Activated naive CD4-positive, alpha-beta T cell treated with anti-CD3 and anti-CD28 coated beads, Interleukin-2, amount 10 ng/mL, durations not matched to agents 7 days and 5 days (primary cell): ENCODE results near the gene PROSER3.

Experiments used
- CTCF ChIA-PET: fragments of 350-600 bp; sonication (Branson Sonifier 250); formaldehyde crosslinking; loops from one replicate; lab custom pipeline; 2021; ENCODE audit warnings: antibody characterized with exemption; lab: Charles Lee
- DNase-seq: peaks from one replicate; pipeline ENCODE4 v3.0.0-alpha.2; 2020
- H3K27ac Mint-ChIP-seq: one replicate; pipeline ENCODE4 v1.8.0; 2021; ENCODE audit warnings: mild to moderate bottlenecking, moderate library complexity, mixed read lengths
- H3K27me3 Mint-ChIP-seq: one replicate; pipeline ENCODE4 v1.8.0; 2021; ENCODE audit warnings: mild to moderate bottlenecking, mixed read lengths
- H3K36me3 Mint-ChIP-seq: one replicate; pipeline ENCODE4 v1.8.0; 2021; ENCODE audit warnings: mixed read lengths
- H3K4me1 Mint-ChIP-seq: one replicate; pipeline ENCODE4 v1.8.0; 2021; ENCODE audit warnings: mixed read lengths
- H3K4me3 Mint-ChIP-seq: one replicate; pipeline ENCODE4 v1.8.0; 2021; ENCODE audit warnings: mild to moderate bottlenecking, moderate library complexity, mixed read lengths
- H3K9me3 Mint-ChIP-seq: one replicate; pipeline ENCODE4 v1.8.0; 2021; ENCODE audit warnings: mixed read lengths

The PROSER3 gene

GRCh38 chr19:35727956-35728706 lies 29.8 kb upstream of the PROSER3 start:
- no peaks in the 10 kb centered on the region for H3K4me1 Mint-ChIP-seq
- no peaks in the 10 kb centered on the region for H3K27me3 Mint-ChIP-seq
- no peak for DNase-seq
- no peak overlapping the region for H3K27ac Mint-ChIP-seq
- peaks cover 61% of the 10 kb centered on the region for H3K36me3 Mint-ChIP-seq
- H3K9me3 Mint-ChIP-seq, result no peaks in the 10 kb centered on the region
- CTCF ChIA-PET, result no interaction called here
- H3K4me3 Mint-ChIP-seq, result no peak overlapping the region

DNA sequence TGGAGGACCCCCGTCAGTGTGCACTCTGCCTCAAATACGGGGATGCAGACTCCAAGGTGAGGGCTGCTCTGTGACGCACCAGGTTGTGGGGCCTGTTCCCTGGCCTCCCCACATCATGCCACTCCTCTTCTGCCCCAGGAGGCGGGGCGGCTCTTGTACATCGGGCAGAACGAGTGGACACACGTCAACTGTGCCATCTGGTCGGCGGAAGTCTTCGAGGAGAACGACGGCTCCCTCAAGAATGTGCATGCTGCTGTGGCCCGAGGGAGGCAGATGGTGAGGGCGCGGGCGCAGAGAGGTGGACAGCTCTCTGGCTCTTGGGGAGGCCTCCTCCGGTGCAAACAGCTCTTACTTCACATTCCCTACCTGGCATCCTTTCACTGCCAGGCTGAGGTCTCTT lies 29.0 kb upstream of the PROSER3 start:
- CTCF ChIA-PET, result no interaction called here
- DNase-seq, result no peak
- no peaks in the 10 kb centered on the region for H3K27me3 Mint-ChIP-seq
- no peak overlapping the region for H3K4me3 Mint-ChIP-seq
- peaks cover 62% of the 10 kb centered on the region for H3K36me3 Mint-ChIP-seq
- H3K9me3 Mint-ChIP-seq, result no peaks in the 10 kb centered on the region
- no peak overlapping the region for H3K27ac Mint-ChIP-seq
- no peaks in the 10 kb centered on the region for H3K4me1 Mint-ChIP-seq

- Mint-ChIP-seq H3K27ac (no peak overlapping the region), H3K36me3 (peaks cover 65% of the 10 kb centered on the region)
These were observed 28.2 kb upstream of the PROSER3 start for GRCh38 chr19:35729763-35730162.

GRCh38 chr19:35730326-35730725 lies 27.6 kb upstream of the PROSER3 start:
- CTCF ChIA-PET, result no interaction called here
- H3K4me1 Mint-ChIP-seq, result no peaks in the 10 kb centered on the region
- no peaks in the 10 kb centered on the region for H3K27me3 Mint-ChIP-seq
- DNase-seq, result no peak
- no peak overlapping the region for H3K4me3 Mint-ChIP-seq
- no peaks in the 10 kb centered on the region for H3K9me3 Mint-ChIP-seq
- H3K27ac Mint-ChIP-seq, result peak overlapping the region; percentile 77
- peaks cover 63% of the 10 kb centered on the region for H3K36me3 Mint-ChIP-seq

More at GRCh38 chr19:35729763-35730162, 28.2 kb upstream of the PROSER3 start:
- Mint-ChIP-seq H3K4me3 (no peak overlapping the region), H3K27me3 (no peaks in the 10 kb centered on the region), H3K9me3 (no peaks in the 10 kb centered on the region), H3K4me1 (no peaks in the 10 kb centered on the region)
- CTCF ChIA-PET, result no interaction called here
- DNase-seq, result no peak

- no peak overlapping the region for H3K4me3 Mint-ChIP-seq
- no peaks in the 10 kb centered on the region for H3K27me3 Mint-ChIP-seq
- H3K27ac Mint-ChIP-seq, result no peak overlapping the region
- peaks cover 60% of the 10 kb centered on the region for H3K36me3 Mint-ChIP-seq
- H3K9me3 Mint-ChIP-seq, result no peaks in the 10 kb centered on the region
- H3K4me1 Mint-ChIP-seq, result peaks cover 3% of the 10 kb centered on the region
- no peak for DNase-seq
- CTCF ChIA-PET, result no interaction called here
These were observed 26.6 kb upstream of the PROSER3 start for GRCh38 chr19:35731353-35731752.

DNA sequence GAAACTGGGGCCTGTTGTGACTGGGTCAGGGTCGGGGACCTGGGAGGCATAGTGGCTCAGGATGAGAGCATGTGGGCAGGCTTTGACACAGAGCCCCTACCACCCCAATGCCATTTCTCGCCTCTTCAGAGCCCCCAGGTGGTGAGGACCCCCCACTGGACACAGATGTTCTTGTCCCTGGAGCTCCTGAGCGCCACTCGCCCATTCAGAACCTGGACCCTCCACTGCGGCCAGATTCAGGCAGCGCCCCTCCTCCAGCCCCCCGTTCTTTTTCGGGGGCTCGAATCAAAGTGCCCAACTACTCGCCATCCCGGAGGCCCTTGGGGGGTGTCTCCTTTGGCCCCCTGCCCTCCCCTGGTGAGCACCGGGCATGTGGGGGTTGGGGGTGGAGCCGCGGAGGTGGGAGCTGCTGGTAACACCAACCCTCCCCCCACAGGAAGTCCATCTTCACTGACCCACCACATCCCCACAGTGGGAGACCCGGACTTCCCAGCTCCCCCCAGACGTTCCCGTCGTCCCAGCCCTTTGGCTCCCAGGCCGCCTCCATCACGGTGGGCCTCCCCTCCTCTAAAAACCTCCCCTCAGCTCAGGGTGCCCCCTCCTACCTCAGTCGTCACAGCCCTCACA lies 26.1 kb upstream of the PROSER3 start:
- Mint-ChIP-seq H3K27ac (no peak overlapping the region), H3K4me3 (no peak overlapping the region), H3K4me1 (peaks cover 9% of the 10 kb centered on the region), H3K9me3 (no peaks in the 10 kb centered on the region), H3K36me3 (peaks cover 60% of the 10 kb centered on the region), H3K27me3 (no peaks in the 10 kb centered on the region)
- CTCF ChIA-PET, result no interaction called here
- no peak for DNase-seq

- CTCF ChIA-PET, result no interaction called here
- Mint-ChIP-seq H3K4me1 (peaks cover 16% of the 10 kb centered on the region), H3K9me3 (no peaks in the 10 kb centered on the region), H3K36me3 (peaks cover 59% of the 10 kb centered on the region), H3K4me3 (no peak overlapping the region), H3K27me3 (no peaks in the 10 kb centered on the region), H3K27ac (no peak overlapping the region)
- DNase-seq, result no peak
These were observed 25.3 kb upstream of the PROSER3 start for GRCh38 chr19:35732540-35733179.

GRCh38 chr19:35733180-35734125 lies 24.5 kb upstream of the PROSER3 start:
- H3K27ac Mint-ChIP-seq, result no peak overlapping the region
- no peaks in the 10 kb centered on the region for H3K27me3 Mint-ChIP-seq
- peaks cover 16% of the 10 kb centered on the region for H3K4me1 Mint-ChIP-seq
- no peak for DNase-seq
- CTCF ChIA-PET, result interaction anchor here (1.4 kb wide), 1 partner anchor 37 kb away, joined by 3 read pairs; no protein-coding TSS in a partner anchor
- no peaks in the 10 kb centered on the region for H3K9me3 Mint-ChIP-seq
- H3K4me3 Mint-ChIP-seq, result no peak overlapping the region
- H3K36me3 Mint-ChIP-seq, result peaks cover 58% of the 10 kb centered on the region

DNA sequence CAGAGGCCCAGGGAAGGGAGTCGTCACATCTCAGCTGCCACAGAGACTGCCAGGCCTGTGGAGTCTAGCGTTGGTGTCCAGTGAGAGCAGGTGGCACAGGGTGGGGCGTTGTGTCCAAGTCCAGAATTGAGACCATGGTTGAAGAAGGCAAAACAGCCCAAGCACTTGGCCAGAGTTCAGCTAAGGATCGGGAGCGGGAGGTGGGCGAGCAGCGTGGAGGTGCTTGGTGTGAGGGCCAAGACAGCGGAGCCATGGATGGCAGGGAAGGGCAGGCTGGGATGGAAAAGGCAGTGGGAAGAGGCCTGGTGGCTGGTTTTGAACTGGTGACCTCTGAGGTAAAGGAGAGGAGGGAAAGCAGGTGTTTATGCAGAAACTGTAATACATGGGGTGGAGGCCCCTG lies 23.7 kb upstream of the PROSER3 start:
- Mint-ChIP-seq H3K9me3 (no peaks in the 10 kb centered on the region), H3K27me3 (no peaks in the 10 kb centered on the region), H3K27ac (no peak overlapping the region), H3K4me3 (no peak overlapping the region), H3K4me1 (peaks cover 21% of the 10 kb centered on the region), H3K36me3 (peaks cover 53% of the 10 kb centered on the region)
- CTCF ChIA-PET, result interaction anchor here (1.4 kb wide), 1 partner anchor 38 kb away, joined by 3 read pairs; no protein-coding TSS in a partner anchor
- DNase-seq, result no peak

DNA sequence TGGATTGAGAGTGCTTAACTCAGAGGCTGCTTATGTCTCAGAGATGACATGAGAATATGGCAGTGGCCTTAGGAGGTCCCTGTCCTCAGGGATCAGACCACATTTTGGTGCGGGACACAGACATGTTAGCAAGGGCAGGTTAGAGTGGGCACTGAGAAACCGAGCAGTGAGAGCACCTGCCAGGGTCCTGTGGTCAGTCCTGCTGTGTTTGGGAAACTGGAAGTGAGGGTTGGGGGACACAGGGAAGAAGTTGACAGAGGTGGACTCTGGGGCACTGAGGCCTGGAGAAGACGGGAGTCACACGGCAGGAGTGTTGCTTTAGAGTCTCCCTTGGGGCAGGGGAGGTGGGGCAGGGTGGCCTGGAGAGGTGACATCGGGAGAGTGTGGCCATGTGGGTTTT lies 23.1 kb upstream of the PROSER3 start:
- Mint-ChIP-seq H3K27ac (peak overlapping the region; percentile 19), H3K27me3 (no peaks in the 10 kb centered on the region), H3K4me3 (no peak overlapping the region), H3K4me1 (peaks cover 24% of the 10 kb centered on the region), H3K9me3 (no peaks in the 10 kb centered on the region), H3K36me3 (peaks cover 52% of the 10 kb centered on the region)
- CTCF ChIA-PET, result interaction anchor here (1.4 kb wide), 1 partner anchor 38 kb away, joined by 3 read pairs; no protein-coding TSS in a partner anchor
- no peak for DNase-seq

DNA sequence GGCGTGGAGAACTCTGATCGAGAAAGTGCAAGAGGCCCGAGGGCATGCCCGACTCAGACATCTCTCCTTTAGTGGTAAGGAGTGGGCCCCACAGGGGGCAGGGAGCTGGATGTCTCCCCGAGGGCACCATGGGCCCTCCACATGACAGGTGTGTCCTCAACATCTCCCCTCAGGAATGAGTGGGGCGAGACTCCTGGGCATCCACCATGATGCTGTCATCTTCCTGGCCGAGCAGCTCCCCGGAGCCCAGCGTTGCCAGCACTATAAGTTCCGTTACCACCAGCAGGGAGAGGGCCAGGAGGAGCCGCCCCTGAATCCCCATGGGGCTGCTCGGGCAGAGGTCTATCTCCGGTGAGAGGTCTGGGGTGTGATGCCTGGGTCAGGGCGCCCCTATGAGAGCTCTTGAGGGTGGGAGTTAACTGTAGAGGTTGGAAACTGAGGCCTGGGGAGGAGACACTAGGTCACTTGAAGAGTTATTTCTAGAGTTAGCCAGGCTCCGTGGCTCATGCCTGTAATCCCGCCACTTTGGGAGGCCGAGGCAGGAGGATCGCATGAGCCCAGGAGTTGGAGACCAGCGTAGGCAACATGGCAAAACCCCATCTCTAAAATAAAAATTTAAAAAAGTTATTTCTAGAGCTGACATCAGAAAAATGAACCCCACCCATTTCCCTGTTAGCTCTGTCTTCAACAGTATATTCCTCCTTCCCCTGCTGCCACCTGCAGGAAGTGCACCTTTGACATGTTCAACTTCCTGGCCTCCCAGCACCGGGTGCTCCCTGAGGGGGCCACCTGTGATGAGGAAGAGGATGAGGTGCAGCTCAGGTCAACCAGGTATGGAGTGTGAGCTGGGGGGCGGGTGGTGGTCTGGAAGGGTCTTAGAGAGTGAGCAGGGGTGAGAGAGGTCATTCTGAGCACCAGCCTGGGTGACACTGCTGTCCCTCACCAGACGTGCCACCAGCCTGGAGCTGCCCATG lies 20.8 kb upstream of the PROSER3 start:
- peak overlapping the region; percentile 74 for H3K27ac Mint-ChIP-seq
- DNase-seq, result peak; percentile 59
- no peak overlapping the region for H3K4me3 Mint-ChIP-seq
- H3K9me3 Mint-ChIP-seq, result no peaks in the 10 kb centered on the region
- peaks cover 37% of the 10 kb centered on the region for H3K36me3 Mint-ChIP-seq
- CTCF ChIA-PET, result interaction anchor here (0.6 to 1.9 kb wide), 7 partner anchors 11 to 89 kb away, joined by 3 to 11 read pairs (median 5); partner anchors contain the start of genes COX6B1 and LIN37
- H3K4me1 Mint-ChIP-seq, result peaks cover 34% of the 10 kb centered on the region
- H3K27me3 Mint-ChIP-seq, result no peaks in the 10 kb centered on the region

DNA sequence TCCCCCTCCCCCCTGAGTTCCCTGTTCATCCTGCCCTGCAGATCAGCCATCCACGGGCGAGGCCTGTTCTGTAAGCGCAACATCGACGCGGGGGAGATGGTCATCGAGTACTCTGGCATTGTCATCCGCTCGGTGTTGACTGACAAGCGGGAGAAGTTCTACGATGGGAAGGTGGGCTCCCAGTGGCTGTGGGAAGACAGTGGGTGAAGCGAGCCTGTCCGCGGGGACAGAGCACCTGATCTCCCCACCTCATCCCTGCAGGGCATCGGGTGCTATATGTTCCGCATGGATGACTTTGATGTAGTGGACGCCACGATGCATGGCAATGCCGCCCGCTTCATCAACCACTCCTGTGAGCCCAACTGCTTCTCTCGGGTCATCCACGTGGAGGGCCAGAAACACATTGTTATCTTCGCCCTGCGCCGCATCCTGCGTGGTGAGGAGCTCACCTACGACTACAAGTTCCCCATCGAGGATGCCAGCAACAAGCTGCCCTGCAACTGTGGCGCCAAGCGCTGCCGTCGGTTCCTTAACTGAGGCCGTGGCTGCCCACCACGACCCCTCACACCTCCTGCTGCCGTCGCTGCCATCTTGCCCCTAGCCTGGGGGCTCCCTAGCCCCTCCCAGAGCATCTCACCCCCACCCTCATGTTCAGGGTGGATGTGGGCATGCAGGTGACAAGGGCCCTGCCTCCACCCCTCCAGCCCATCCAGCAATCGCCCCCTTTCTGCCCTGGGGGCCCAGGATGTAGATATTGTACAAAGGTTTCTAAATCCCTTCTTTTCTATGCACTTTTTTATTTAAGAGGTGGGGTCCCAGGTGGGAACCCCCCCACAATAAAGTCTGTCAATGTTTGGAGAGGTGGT lies 19.7 kb upstream of the PROSER3 start:
- Mint-ChIP-seq H3K36me3 (peaks cover 42% of the 10 kb centered on the region), H3K4me3 (no peak overlapping the region), H3K27me3 (no peaks in the 10 kb centered on the region), H3K27ac (no peak overlapping the region), H3K4me1 (peaks cover 44% of the 10 kb centered on the region), H3K9me3 (no peaks in the 10 kb centered on the region)
- CTCF ChIA-PET, result interaction anchor here (1.1 to 1.9 kb wide), 6 partner anchors 10 to 90 kb away, joined by 3 to 8 read pairs (median 4); partner anchors contain the start of genes COX6B1 and LIN37
- no peak for DNase-seq
